Lower leg skin (tissue), 4 donors: ENCODE data around the gene HAUS7. TPM values are rescaled to one million over a fixed set of nuclear protein-coding genes. Genes with fewer than 3 reads are reported as not detected.

ENCODE experiments used
- DNase-seq, 2 donors: peaks; one replicate each; pipeline ENCODE4 v3.0.0-alpha.2; 2019; ENCODE audit warnings: low spot score in 2 of 2
- H3K4me3 ChIP-seq: fragments of 200-600 bp; sonication (generic); 2 replicates; pipeline ENCODE4 v1.5.1; 2017; ENCODE audit warnings: mild to moderate bottlenecking, low read depth; ENCODE audit not compliant: poor library complexity, severe bottlenecking
- CTCF ChIP-seq, 3 donors: fragments of 450-650 bp; IDR thresholded peaks; one replicate each; pipeline ENCODE4 v1.5.1; 2016; ENCODE audit warnings: antibody characterized with exemption in 3 of 3, mild to moderate bottlenecking in 3 of 3, moderate library complexity in 2 of 3
- POLR2A ChIP-seq, 2 donors: fragments of 450-650 bp; IDR thresholded peaks; one replicate each; pipeline ENCODE4 v1.6.1; 2016 to 2017; ENCODE audit warnings: antibody characterized with exemption in 2 of 2, mild to moderate bottlenecking in 1 of 2, moderate library complexity in 1 of 2
- WGBS, 2 donors: methylation state at CpG; one replicate each; pipeline ENCODE4 v1.1.5; 2018; 5-methylcytosine and 5-hydroxymethylcytosine counted together
- intact Hi-C: fragments of 100-400 bp; cut with DNase I; formaldehyde crosslinking; loops from one replicate; pipeline ENCODE4 v1.15.0; 2023; ENCODE audit warnings: low total_unique reads
- total RNA-seq, 4 donors: library from RNA; depleted of rRNA; stranded (reverse); fragments of >200 nt; gene quantifications; one replicate each; pipeline ENCODE4 v1.1.0, GENCODE V29; 2016

The HAUS7 gene
- total RNA-seq, 4 donors from 2014 or later = 2.7 to 24.2 (median 13.6) TPM

- no peak overlapping the region for H3K4me3 ChIP-seq
- TF ChIP-seq CTCF (IDR thresholded peaks at IDR 0.05) = no peak
- TF ChIP-seq POLR2A (IDR thresholded peaks at IDR 0.05) = no peak
- no peak for DNase-seq
- WGBS, 2 donors = 85 to 88% methylated on average over 16 to 25 of the region's 25 CpGs
- intact Hi-C loops = no loop called here
These were observed 26.7 kb downstream of the HAUS7 start for GRCh38 chrX:153443476-153444332.

GRCh38 chrX:153442463-153442862 is 27.9 kb downstream of the HAUS7 start:
- H3K4me3 ChIP-seq = no peak overlapping the region
- TF ChIP-seq POLR2A (IDR thresholded peaks at IDR 0.05) = no peak
- no peak for TF ChIP-seq CTCF (IDR thresholded peaks at IDR 0.05)
- DNase-seq = no peak
- WGBS, 2 donors = 82 to 86% methylated on average over 5 of the region's 5 CpGs
- intact Hi-C loops = no loop called here

- 30 to 76% methylated on average over 9 of the region's 9 CpGs for WGBS, 2 donors
These were observed 28.4 kb downstream of the HAUS7 start for GRCh38 chrX:153441981-153442380.

GRCh38 chrX:153441296-153441695 is 29.1 kb downstream of the HAUS7 start:
- TF ChIP-seq POLR2A (IDR thresholded peaks at IDR 0.05) = no peak
- TF ChIP-seq CTCF (IDR thresholded peaks at IDR 0.05) = no peak
- no peak overlapping the region for H3K4me3 ChIP-seq
- no peak for DNase-seq
- WGBS, 2 donors = 43 to 68% methylated on average over 7 of the region's 7 CpGs
- intact Hi-C loops = no loop called here

More at GRCh38 chrX:153441981-153442380, 28.4 kb downstream of the HAUS7 start:
- no peak for TF ChIP-seq CTCF (IDR thresholded peaks at IDR 0.05)
- no peak for TF ChIP-seq POLR2A (IDR thresholded peaks at IDR 0.05)
- intact Hi-C loops = no loop called here
- H3K4me3 ChIP-seq = no peak overlapping the region
- DNase-seq = no peak

- 56 to 61% methylated on average over 7 to 13 of the region's 13 CpGs for WGBS, 2 donors
- intact Hi-C loops = no loop called here
- DNase-seq = no peak
- no peak for TF ChIP-seq POLR2A (IDR thresholded peaks at IDR 0.05)
- TF ChIP-seq CTCF (IDR thresholded peaks at IDR 0.05) = no peak
- H3K4me3 ChIP-seq = no peak overlapping the region
These were observed 29.7 kb downstream of the HAUS7 start for GRCh38 chrX:153440556-153441135.
